Left ventricle myocardium inferior (tissue), 1 donor: ENCODE results near the gene NPTXR. TPM values are rescaled to one million over a fixed set of nuclear protein-coding genes. Genes with fewer than 3 reads are reported as not detected.

Source experiments
- DNase-seq: peaks from one replicate; pipeline ENCODE4 v3.0.0-alpha.2; 2020
- H3K27ac ChIP-seq: fragments of 200-600 bp; replicated peaks from 2 replicates; pipeline ENCODE4 v1.8.0; 2021
- H3K27me3 ChIP-seq: fragments of 200-600 bp; 2 replicates; pipeline ENCODE4 v1.8.0; 2021; ENCODE audit warnings: low read depth
- H3K36me3 ChIP-seq: fragments of 200-600 bp; 2 replicates; pipeline ENCODE4 v1.8.0; 2021
- H3K4me1 ChIP-seq: fragments of 200-600 bp; 2 replicates; pipeline ENCODE4 v1.8.0; 2021
- H3K4me3 ChIP-seq: fragments of 200-600 bp; 2 replicates; pipeline ENCODE4 v1.8.0; 2021; ENCODE audit warnings: mild to moderate bottlenecking, moderate library complexity
- H3K9me3 ChIP-seq: fragments of 200-600 bp; replicated peaks from 2 replicates; pipeline ENCODE4 v1.8.0; 2021
- CTCF ChIP-seq: fragments of 200-600 bp; IDR thresholded peaks from 2 replicates; pipeline ENCODE4 v1.8.0; 2021; ENCODE audit warnings: antibody characterized with exemption, mild to moderate bottlenecking, borderline replicate concordance
- intact Hi-C: fragments of 100-400 bp; cut with micrococcal nuclease; formaldehyde crosslinking; loops from one replicate; pipeline ENCODE4 v1.11.0; 2022
- total RNA-seq: library from RNA; stranded (reverse); fragmentation: NEBNext Ultra II Directional; extraction: Animal tissue kit (Norgen Biotek cat#: 25700); gene quantifications from one replicate; pipeline ENCODE4 v1.2.1, GENCODE V29; 2021
- donor health status: DM: no; HTN: yes; CAD: no; lungs with severe emphysema.

The NPTXR gene
- total RNA-seq, 1 donor from 2014 or later, result 23.3 TPM

GRCh38 chr22:38784035-38784434 lies 59.8 kb downstream of the NPTXR start:
- H3K27ac ChIP-seq, result peak overlapping the region; percentile 93
- H3K4me1 ChIP-seq, result peaks cover 81% of the 10 kb centered on the region
- peaks cover 21% of the 10 kb centered on the region for H3K36me3 ChIP-seq
- intact Hi-C loops, result no loop called here
- no peak overlapping the region for H3K4me3 ChIP-seq
- no peaks in the 10 kb centered on the region for H3K27me3 ChIP-seq
- no peaks in the 10 kb centered on the region for H3K9me3 ChIP-seq
- DNase-seq, result no peak
- TF ChIP-seq CTCF, result no peak

GRCh38 chr22:38783095-38783615 lies 60.7 kb downstream of the NPTXR start:
- Histone ChIP-seq H3K27me3 (no peaks in the 10 kb centered on the region), H3K27ac (peak overlapping the region; percentile 93), H3K4me3 (no peak overlapping the region), H3K36me3 (peaks cover 22% of the 10 kb centered on the region), H3K4me1 (peaks cover 72% of the 10 kb centered on the region), H3K9me3 (no peaks in the 10 kb centered on the region)
- TF ChIP-seq CTCF, result no peak
- no peak for DNase-seq
- intact Hi-C loops, result no loop called here

GRCh38 chr22:38782402-38783094 lies 61.3 kb downstream of the NPTXR start:
- Histone ChIP-seq H3K9me3 (no peaks in the 10 kb centered on the region), H3K36me3 (peaks cover 22% of the 10 kb centered on the region), H3K27me3 (no peaks in the 10 kb centered on the region), H3K4me3 (no peak overlapping the region), H3K4me1 (peaks cover 66% of the 10 kb centered on the region), H3K27ac (peak overlapping the region; percentile 93)
- DNase-seq, result no peak
- TF ChIP-seq CTCF, result no peak
- intact Hi-C loops, result no loop called here

GRCh38 chr22:38781033-38781432 lies 62.8 kb downstream of the NPTXR start:
- H3K27ac ChIP-seq, result peak overlapping the region; percentile 93
- peaks cover 22% of the 10 kb centered on the region for H3K36me3 ChIP-seq
- H3K9me3 ChIP-seq, result no peaks in the 10 kb centered on the region
- TF ChIP-seq CTCF, result no peak
- intact Hi-C loops, result no loop called here
- H3K27me3 ChIP-seq, result no peaks in the 10 kb centered on the region
- peaks cover 51% of the 10 kb centered on the region for H3K4me1 ChIP-seq
- DNase-seq, result peak; percentile 77
- H3K4me3 ChIP-seq, result no peak overlapping the region

GRCh38 chr22:38777087-38777671 lies 66.6 kb downstream of the NPTXR start:
- DNase-seq, result no peak
- intact Hi-C loops, result loop anchor here (10.0 kb wide), 1 partner anchor 338 kb away; no protein-coding TSS in a partner anchor
- Histone ChIP-seq H3K4me3 (no peak overlapping the region), H3K27me3 (no peaks in the 10 kb centered on the region), H3K36me3 (peaks cover 22% of the 10 kb centered on the region), H3K27ac (no peak overlapping the region), H3K4me1 (peaks cover 24% of the 10 kb centered on the region), H3K9me3 (no peaks in the 10 kb centered on the region)
- TF ChIP-seq CTCF, result no peak
